Aorta (tissue), 5 donors: ENCODE results near the gene ZBTB18. TPM values are rescaled to one million over a fixed set of nuclear protein-coding genes. Genes with fewer than 3 reads are reported as not detected.
"Not testable (repeated sequence)": the region's sequence is repeated elsewhere in the genome, so short reads cannot be mapped to it uniquely, and the experiment has no call there.

Experiments
- ATAC-seq: fragments of 200-7000 bp; cut with Tn5 transposase; one replicate; pipeline ENCODE4 v1.9.1; 2022; ENCODE audit warnings: moderate library complexity; ENCODE audit not compliant: low FRiP score
- DNase-seq, 2 donors: peaks; one replicate each; pipeline ENCODE4 v3.0.0-alpha.2; 2020
- H3K27ac ChIP-seq, 2 donors: one replicate each; pipeline ENCODE4 v1.5.1; 2013; ENCODE audit warnings: low read length in 2 of 2, mild to moderate bottlenecking in 2 of 2, moderate library complexity in 2 of 2, control low read depth in 1 of 2, inconsistent platforms in 1 of 2, low read depth in 1 of 2
- H3K27me3 ChIP-seq, 2 donors: one replicate each; pipeline ENCODE4 v1.6.1; 2013; ENCODE audit warnings: control low read depth in 1 of 2, low read length in 1 of 2, mild to moderate bottlenecking in 1 of 2, moderate library complexity in 1 of 2; ENCODE audit not compliant: insufficient read depth in 2 of 2, control insufficient read depth in 1 of 2
- H3K36me3 ChIP-seq, 2 donors: one replicate each; pipeline ENCODE4 v1.6.1; 2013; ENCODE audit warnings: control low read depth in 1 of 2, low read length in 1 of 2, mild to moderate bottlenecking in 1 of 2; ENCODE audit not compliant: insufficient read depth in 2 of 2, control insufficient read depth in 1 of 2
- H3K4me1 ChIP-seq, 2 donors: one replicate each; pipeline ENCODE4 v1.6.1; 2013; ENCODE audit warnings: low read length in 2 of 2, control low read depth in 1 of 2, mild to moderate bottlenecking in 1 of 2, moderate library complexity in 1 of 2; ENCODE audit not compliant: insufficient read depth in 2 of 2, control insufficient read depth in 1 of 2
- H3K4me3 ChIP-seq, 2 donors: one replicate each; pipeline ENCODE4 v1.5.1; 2013; ENCODE audit warnings: low read length in 2 of 2, control low read depth in 1 of 2, mild to moderate bottlenecking in 1 of 2
- H3K9me3 ChIP-seq: one replicate; pipeline ENCODE4 v1.6.1; 2013; ENCODE audit warnings: mild to moderate bottlenecking, low read length; ENCODE audit not compliant: control insufficient read depth
- WGBS, 2 donors: extraction: QIAGEN DNeasy Blood & Tissue Kit; methylation state at CpG; one replicate each; pipeline ENCODE4 v1.1.7; 2013; 5-methylcytosine and 5-hydroxymethylcytosine counted together
- intact Hi-C, 2 donors: fragments of 100-400 bp; cut with DNase I; formaldehyde crosslinking; loops; one replicate each; pipeline versions ENCODE4 v1.14.2 to v1.15.0; 2022
- polyA plus RNA-seq, 2 donors: library from polyadenylated mRNA; stranded (reverse); fragments of 200-250 nt; gene quantifications; one replicate each; pipeline ENCODE4 v1.2.3, GENCODE V29; 2013
- total RNA-seq, 2 donors: library from RNA; stranded (reverse); fragmentation: NEBNext Ultra II Directional; extraction: Animal tissue kit (Norgen Biotek cat#: 25700); gene quantifications; one replicate each; pipeline ENCODE4 v1.2.1, GENCODE V29; 2021
- donor health status: healthy with polysubstance abuse.
- donor health status: Bipolar disorder and iron deficiency.
- donor health status: DM: no; HTN: no; CAD: no.
- donor health status: DM: no; HTN: no; CAD: no.
- donor health status: DM: yes; HTN: yes; CAD: no.

The ZBTB18 gene
- total and polyA plus RNA-seq, 4 donors = 4.3 to 13.2 (median 7.6) TPM

GRCh38 chr1:244012202-244012601 lies 38.9 kb upstream of the ZBTB18 start:
- no peak overlapping the region for H3K27ac ChIP-seq
- H3K36me3 ChIP-seq = no peaks in the 10 kb centered on the region
- 68 to 70% methylated on average over 8 of the region's 8 CpGs for WGBS, 2 donors
- no peaks in the 10 kb centered on the region for H3K27me3 ChIP-seq
- intact Hi-C loops = no loop called here
- DNase-seq (no peak), ATAC-seq (no peak)
- H3K4me1 ChIP-seq = no peaks in the 10 kb centered on the region
- H3K4me3 ChIP-seq = no peak overlapping the region
- peaks cover 1% of the 10 kb centered on the region for H3K9me3 ChIP-seq

GRCh38 chr1:244013100-244013499 lies 38.0 kb upstream of the ZBTB18 start:
- intact Hi-C loops = no loop called here
- WGBS, 2 donors = 96 to 98% methylated on average over 2 of the region's 2 CpGs
- Histone ChIP-seq H3K27me3 (no peaks in the 10 kb centered on the region), H3K36me3 (no peaks in the 10 kb centered on the region), H3K4me1 (no peaks in the 10 kb centered on the region), H3K9me3 (no peaks in the 10 kb centered on the region), H3K4me3 (no peak overlapping the region), H3K27ac (no peak overlapping the region)
- no peak for DNase-seq
- ATAC-seq = no peak

DNA sequence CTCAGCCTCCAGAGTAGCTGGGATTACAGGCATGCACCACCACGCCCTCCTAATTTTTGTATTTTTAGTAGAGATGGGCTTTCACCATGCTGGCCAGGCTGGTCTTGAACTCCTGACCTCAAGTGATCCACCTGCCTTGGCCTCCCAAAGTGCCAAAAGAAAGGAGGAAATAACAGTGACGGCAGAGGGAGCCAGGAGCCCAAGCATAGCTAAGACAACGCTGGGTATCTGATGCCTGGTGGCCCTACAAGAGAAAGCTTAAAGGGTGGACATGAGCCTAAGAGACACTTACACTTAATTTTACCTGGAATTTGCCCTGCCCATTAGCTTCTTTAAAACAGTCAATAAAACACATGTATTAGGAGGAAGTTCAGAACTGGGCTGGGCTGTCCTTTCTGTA lies 36.2 kb upstream of the ZBTB18 start:
- H3K9me3 ChIP-seq, DNase-seq, H3K4me1 ChIP-seq, H3K4me3 ChIP-seq, ATAC-seq, intact Hi-C loops, H3K27ac ChIP-seq, H3K36me3 ChIP-seq, H3K27me3 ChIP-seq: not testable (repeated sequence)
- 64 to 84% methylated on average over 3 of the region's 3 CpGs for WGBS, 2 donors

GRCh38 chr1:244019982-244020485 lies 31.0 kb upstream of the ZBTB18 start:
- H3K36me3 ChIP-seq = no peaks in the 10 kb centered on the region
- H3K4me1 ChIP-seq = no peaks in the 10 kb centered on the region
- no peak for ATAC-seq
- no peak overlapping the region for H3K4me3 ChIP-seq
- no peak overlapping the region for H3K27ac ChIP-seq
- no peaks in the 10 kb centered on the region for H3K27me3 ChIP-seq
- DNase-seq = no peak
- no peaks in the 10 kb centered on the region for H3K9me3 ChIP-seq
- intact Hi-C loops = no loop called here
- 62 to 81% methylated on average over 4 of the region's 4 CpGs for WGBS, 2 donors

GRCh38 chr1:244021427-244021826 lies 29.7 kb upstream of the ZBTB18 start:
- Histone ChIP-seq H3K4me1 (no peaks in the 10 kb centered on the region), H3K9me3 (no peaks in the 10 kb centered on the region), H3K27ac (no peak overlapping the region), H3K4me3 (no peak overlapping the region), H3K36me3 (no peaks in the 10 kb centered on the region), H3K27me3 (no peaks in the 10 kb centered on the region)
- 87 to 91% methylated on average over 1 of the region's 1 CpG for WGBS, 2 donors
- DNase-seq (no peak), ATAC-seq (no peak)
- intact Hi-C loops = no loop called here

GRCh38 chr1:244022311-244022710 lies 28.8 kb upstream of the ZBTB18 start:
- WGBS, 2 donors = 88 to 100% methylated on average over 2 of the region's 2 CpGs

DNA sequence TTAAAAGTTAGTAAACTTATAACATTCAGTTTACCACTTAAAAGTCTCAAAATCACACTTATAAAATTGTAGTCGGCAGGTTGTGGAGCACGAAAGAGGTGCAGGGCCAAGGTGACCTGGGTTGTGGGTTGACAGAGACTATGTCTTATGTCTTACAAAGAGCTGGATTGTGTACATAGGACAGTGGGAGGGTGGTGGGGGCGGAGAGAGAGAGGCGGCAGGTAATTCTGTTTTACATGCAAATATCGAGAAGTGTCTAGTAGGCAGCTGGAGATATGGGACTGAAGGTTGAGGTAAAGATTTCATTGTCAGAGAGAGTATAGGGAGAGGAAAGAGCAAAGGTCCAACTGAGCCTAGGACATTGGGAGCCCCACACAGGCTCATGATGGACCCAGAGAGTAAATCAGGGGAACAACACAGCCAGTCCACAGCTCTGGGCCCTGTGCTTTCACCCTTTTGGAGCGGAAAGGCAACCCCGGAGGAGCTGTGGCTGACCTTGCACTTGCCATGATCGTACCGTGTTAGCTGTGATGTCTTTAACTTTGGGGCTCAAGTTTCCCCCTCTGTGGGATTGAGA lies 28.1 kb upstream of the ZBTB18 start:
- no peaks in the 10 kb centered on the region for H3K27me3 ChIP-seq
- H3K4me3 ChIP-seq = no peak overlapping the region
- DNase-seq (no peak), ATAC-seq (no peak)
- H3K9me3 ChIP-seq = no peaks in the 10 kb centered on the region
- no peaks in the 10 kb centered on the region for H3K36me3 ChIP-seq
- WGBS, 2 donors = 94 to 96% methylated on average over 9 of the region's 9 CpGs
- intact Hi-C loops = no loop called here
- no peaks in the 10 kb centered on the region for H3K4me1 ChIP-seq
- no peak overlapping the region for H3K27ac ChIP-seq

More at GRCh38 chr1:244022311-244022710, 28.8 kb upstream of the ZBTB18 start:
- ATAC-seq = no peak
- no peak overlapping the region for H3K4me3 ChIP-seq
- intact Hi-C loops = no loop called here
- H3K36me3 ChIP-seq = no peaks in the 10 kb centered on the region
- no peak for DNase-seq
- H3K9me3 ChIP-seq = no peaks in the 10 kb centered on the region
- no peaks in the 10 kb centered on the region for H3K27me3 ChIP-seq
- no peak overlapping the region for H3K27ac ChIP-seq
- H3K4me1 ChIP-seq = no peaks in the 10 kb centered on the region

GRCh38 chr1:244027491-244028145 lies 23.5 kb upstream of the ZBTB18 start:
- ATAC-seq (no peak), DNase-seq (no peak)
- Histone ChIP-seq H3K4me3 (no peak overlapping the region), H3K27me3 (no peaks in the 10 kb centered on the region), H3K9me3 (no peaks in the 10 kb centered on the region), H3K27ac (no peak overlapping the region), H3K4me1 (no peaks in the 10 kb centered on the region), H3K36me3 (no peaks in the 10 kb centered on the region)
- WGBS, 2 donors = 88 to 93% methylated on average over 17 of the region's 17 CpGs
- intact Hi-C loops = no loop called here

GRCh38 chr1:244028701-244029100 lies 22.4 kb upstream of the ZBTB18 start:
- no peaks in the 10 kb centered on the region for H3K4me1 ChIP-seq
- ATAC-seq (no peak), DNase-seq (no peak)
- no peaks in the 10 kb centered on the region for H3K36me3 ChIP-seq
- no peaks in the 10 kb centered on the region for H3K9me3 ChIP-seq
- H3K27ac ChIP-seq = no peak overlapping the region
- intact Hi-C loops = no loop called here
- H3K27me3 ChIP-seq = no peaks in the 10 kb centered on the region
- H3K4me3 ChIP-seq = no peak overlapping the region
- 5 to 8% methylated on average over 3 of the region's 3 CpGs for WGBS, 2 donors
